ENCODE data around the gene DGCR2.
"Not testable (repeated sequence)": the region's sequence is repeated elsewhere in the genome, so short reads cannot be mapped to it uniquely, and the experiment has no call there.

The DGCR2 gene

GRCh38 chr22:19030226-19030888 is 91.9 kb downstream of the DGCR2 start:
- not testable (repeated sequence) for DNase-seq (ENCODE audit: low read depth in 2 of 2)

DNA sequence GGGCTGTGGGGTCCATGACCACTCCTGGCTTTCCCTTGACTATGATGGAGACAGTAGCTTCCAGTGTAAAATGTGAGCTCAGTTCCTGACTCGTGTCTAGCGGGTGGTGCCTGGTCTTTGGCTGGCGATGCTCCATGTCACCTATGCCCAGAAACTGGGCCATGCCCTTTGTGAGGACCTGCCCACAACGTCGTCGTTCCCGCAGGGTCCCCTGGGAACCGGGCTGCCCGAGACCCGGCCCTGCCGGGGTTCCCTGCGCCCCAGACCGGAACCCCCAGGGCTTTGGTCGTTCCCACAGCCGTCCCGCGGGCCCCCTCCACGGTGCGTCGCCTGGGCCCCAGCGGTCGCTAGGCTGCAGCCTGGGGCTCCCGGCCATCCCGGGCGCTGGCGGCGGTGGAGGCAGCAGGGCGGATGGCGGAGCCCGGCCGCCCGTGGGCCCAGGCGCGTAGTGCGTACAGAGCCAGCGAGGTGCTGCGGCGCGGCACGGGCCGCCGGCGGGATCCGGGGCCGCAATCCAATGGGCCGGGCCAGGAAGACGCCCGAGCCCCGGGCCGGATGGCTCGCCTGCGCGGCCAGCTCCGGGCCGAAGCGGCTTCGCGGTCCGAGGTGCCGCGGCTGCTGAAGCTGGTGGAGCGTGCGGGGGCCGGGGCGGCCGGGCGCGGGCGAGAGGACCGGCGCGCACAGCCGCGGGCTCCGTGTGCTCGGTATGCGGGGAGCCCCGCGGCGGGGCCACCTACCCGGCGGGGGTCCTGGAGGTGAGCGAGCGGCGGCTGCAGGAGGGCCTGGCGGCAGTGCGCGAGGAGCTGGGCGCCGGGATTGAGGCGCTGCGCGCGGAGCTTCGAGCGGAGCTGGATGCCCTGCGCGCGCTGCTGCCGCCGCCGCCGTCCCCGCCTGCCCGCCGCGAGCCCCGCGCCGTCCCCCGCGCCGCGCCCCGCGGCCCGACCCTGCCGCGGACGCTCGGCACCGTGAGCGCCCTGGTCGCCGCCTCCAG is 92.8 kb downstream of the DGCR2 start:
- not testable (repeated sequence) for DNase-seq (ENCODE audit: low read depth in 2 of 2)

GRCh38 chr22:19028060-19028455 is 94.2 kb downstream of the DGCR2 start:
- DNase-seq (ENCODE audit: low read depth in 2 of 2), result not testable (repeated sequence)

GRCh38 chr22:19027371-19028059 is 94.7 kb downstream of the DGCR2 start:
- DNase-seq (ENCODE audit: low read depth in 2 of 2), result not testable (repeated sequence)

- DNase-seq (ENCODE audit: low read depth in 2 of 2), result not testable (repeated sequence)
Measured at GRCh38 chr22:19026080-19026479, 96.1 kb downstream of the DGCR2 start.

GRCh38 chr22:19024956-19025489 is 97.2 kb downstream of the DGCR2 start:
- not testable (repeated sequence) for DNase-seq (ENCODE audit: low read depth in 2 of 2)

GRCh38 chr22:19023931-19024330 is 98.3 kb downstream of the DGCR2 start:
- DNase-seq (ENCODE audit: low read depth in 2 of 2), result not testable (repeated sequence)

DNA sequence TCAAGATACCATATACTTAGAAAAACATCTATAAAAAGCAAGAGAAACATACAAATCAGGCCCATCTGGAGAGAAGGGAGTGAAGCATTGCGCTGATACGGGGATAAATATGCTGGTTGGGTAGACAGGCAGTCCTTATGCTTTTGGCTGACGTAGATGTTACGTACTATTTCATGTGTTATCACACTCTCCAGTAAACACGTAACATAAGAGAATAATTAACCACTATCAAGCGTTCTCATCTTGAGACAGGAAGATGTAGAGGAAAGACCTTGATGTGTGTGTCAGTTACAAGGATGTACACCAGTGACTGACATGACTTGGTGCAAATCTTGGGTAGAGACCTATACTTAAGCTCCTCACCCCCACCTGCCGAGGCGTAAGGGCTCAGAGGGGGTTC is 99.5 kb downstream of the DGCR2 start:
- DNase-seq (ENCODE audit: low read depth in 2 of 2), result no peak

DNA sequence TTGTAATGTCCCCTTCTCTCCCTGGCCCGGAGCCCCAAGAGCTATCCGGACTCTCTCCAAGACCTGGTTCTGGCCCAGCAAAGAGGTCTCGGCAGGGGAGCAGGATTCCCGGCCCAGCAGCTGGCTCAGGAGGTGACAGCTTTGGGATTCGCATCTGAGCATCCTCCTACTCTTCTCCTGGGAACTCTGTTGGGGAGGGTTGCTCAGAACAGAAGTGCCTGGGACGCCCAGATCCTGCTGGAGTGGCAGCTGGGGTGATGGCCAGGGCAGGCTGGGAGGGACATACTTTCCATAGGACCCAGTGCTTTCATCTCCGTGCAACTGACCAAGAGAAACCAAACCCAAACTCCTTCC is 102.6 kb downstream of the DGCR2 start:
- DNase-seq (ENCODE audit: low read depth in 2 of 2), result no peak

DNA sequence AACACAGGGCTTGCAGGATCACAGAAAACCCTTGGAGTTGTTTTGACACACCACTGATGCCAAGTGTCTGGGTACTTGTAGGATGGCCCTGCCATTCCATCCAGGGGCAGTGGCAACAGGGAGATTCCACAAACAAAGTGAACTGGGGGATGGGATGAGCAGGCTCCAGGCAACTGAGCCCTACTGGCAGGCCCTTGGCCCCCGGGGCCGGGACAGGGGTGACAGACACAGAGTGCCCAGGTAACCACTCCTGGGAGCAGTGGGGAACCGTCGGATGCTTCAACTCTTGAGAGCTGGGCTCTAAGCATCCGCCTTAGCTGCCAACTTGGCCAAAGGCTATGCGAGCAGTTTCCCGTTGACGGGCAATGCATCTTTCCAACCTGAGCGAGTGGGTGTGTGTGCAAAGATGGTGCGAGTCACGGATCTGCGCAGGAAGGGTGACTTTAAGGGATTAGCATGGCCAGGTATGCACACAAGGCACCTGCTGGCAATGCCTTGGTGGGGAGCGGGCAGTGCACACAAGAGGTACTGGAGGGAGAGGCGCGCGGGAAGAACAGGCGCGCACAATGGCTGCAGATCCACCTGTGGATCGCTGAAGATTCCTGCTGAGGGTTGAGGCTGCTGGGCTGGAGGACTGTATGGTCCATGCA is 103.1 kb downstream of the DGCR2 start:
- no peak for DNase-seq (ENCODE audit: low read depth in 2 of 2)

- no peak for DNase-seq (ENCODE audit: low read depth in 2 of 2)
Measured at GRCh38 chr22:19018256-19018655, 104.0 kb downstream of the DGCR2 start.

- no peak for DNase-seq (ENCODE audit: low read depth in 2 of 2)
Measured at GRCh38 chr22:19016081-19016766, 106.0 kb downstream of the DGCR2 start.

- DNase-seq (ENCODE audit: low read depth in 2 of 2), result no peak
Measured at GRCh38 chr22:19014886-19015285, 107.3 kb downstream of the DGCR2 start.

- not testable (repeated sequence) for DNase-seq (ENCODE audit: low read depth in 2 of 2)
Measured at GRCh38 chr22:19013881-19014598, 108.2 kb downstream of the DGCR2 start.

- DNase-seq (ENCODE audit: low read depth in 2 of 2), result not testable (repeated sequence)
Measured at GRCh38 chr22:19013411-19013810, 108.8 kb downstream of the DGCR2 start.

- no peak for DNase-seq (ENCODE audit: low read depth in 2 of 2)
Measured at GRCh38 chr22:19012308-19012986, 109.8 kb downstream of the DGCR2 start.

- DNase-seq (ENCODE audit: low read depth in 2 of 2), result not testable (repeated sequence)
Measured at GRCh38 chr22:19011611-19012010, 110.6 kb downstream of the DGCR2 start.

DNA sequence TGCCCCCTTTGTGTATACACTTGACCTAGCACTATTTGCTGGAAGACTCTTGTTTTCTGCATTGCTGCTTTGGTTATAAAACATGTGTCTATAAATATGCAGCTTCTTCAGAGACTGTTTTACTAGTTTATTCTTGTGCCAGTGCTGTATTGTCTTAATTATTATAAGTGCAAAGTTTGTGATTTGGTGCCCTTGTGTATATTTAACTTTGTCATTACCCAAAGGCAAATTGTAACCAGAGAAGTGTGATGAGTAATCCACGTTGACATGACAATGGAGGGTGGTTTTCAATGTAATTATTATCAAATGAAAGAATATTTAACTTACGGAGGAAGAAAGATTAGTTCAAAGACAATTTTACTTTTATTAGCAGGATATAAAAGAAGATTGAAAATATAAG is 111.1 kb downstream of the DGCR2 start:
- no peak for DNase-seq (ENCODE audit: low read depth in 2 of 2)

GRCh38 chr22:19005905-19006304 is 116.3 kb downstream of the DGCR2 start:
- DNase-seq (ENCODE audit: low read depth in 2 of 2), result no peak

DNA sequence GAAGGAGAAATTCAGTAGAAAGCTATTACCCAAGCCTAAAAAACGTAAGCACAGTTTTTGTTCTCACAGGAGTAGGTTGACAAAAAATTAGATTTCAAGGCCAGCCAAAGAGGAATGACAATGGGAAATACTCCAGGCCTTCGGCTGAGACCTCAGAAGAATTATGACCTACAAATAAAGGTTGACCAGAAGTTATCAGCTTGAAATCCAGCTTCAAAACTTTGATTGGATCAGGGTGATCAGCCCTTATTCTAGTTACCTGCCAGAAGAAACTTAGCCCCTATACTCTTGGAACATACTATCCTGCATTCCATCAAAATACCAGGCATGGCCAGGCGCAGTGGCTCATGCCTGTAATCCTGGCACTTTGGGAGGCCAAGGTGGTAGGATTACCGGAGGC is 117.7 kb downstream of the DGCR2 start:
- no peak for DNase-seq (ENCODE audit: low read depth in 2 of 2)

Measured in activated CD4-positive, alpha-beta T cell treated with anti-CD3 and anti-CD28 coated beads for 24 hours (primary cell).